Mucosa of descending colon (tissue), 3 donors: ENCODE results near the gene LONP2. TPM values are rescaled to one million over a fixed set of nuclear protein-coding genes. Genes with fewer than 3 reads are reported as not detected.
A peak's percentile ranks its signal among the peaks of the same experiment; 100 is the strongest.
"Not testable (repeated sequence)": the region's sequence is repeated elsewhere in the genome, so short reads cannot be mapped to it uniquely, and the experiment has no call there.

Experiments used
- ATAC-seq: fragments of 200-7000 bp; cut with Tn5 transposase; one replicate; pipeline ENCODE4 v1.9.1; 2020; ENCODE audit warnings: mild to moderate bottlenecking, moderate library complexity
- DNase-seq, 3 donors: peaks; one replicate each; pipeline ENCODE4 v3.0.0-alpha.2; 2020
- H3K36me3 ChIP-seq: fragments of 200-600 bp; one replicate; pipeline ENCODE4 v1.8.0; 2021; ENCODE audit warnings: low read depth, mild to moderate bottlenecking
- H3K4me1 ChIP-seq: fragments of 200-600 bp; one replicate; pipeline ENCODE4 v1.8.0; 2021; ENCODE audit warnings: low read depth, mild to moderate bottlenecking
- H3K4me3 ChIP-seq: fragments of 200-600 bp; one replicate; pipeline ENCODE4 v1.8.0; 2021; ENCODE audit warnings: mild to moderate bottlenecking
- H3K9me3 ChIP-seq: fragments of 200-600 bp; one replicate; pipeline ENCODE4 v1.8.0; 2021; ENCODE audit warnings: mild to moderate bottlenecking
- intact Hi-C, 2 donors: fragments of 100-400 bp; cut with DNase I in 1 of 2; cut with micrococcal nuclease in 1 of 2; formaldehyde crosslinking; loops; one replicate each; pipeline versions ENCODE4 v1.11.0 to v1.11.1; 2022; cut with DNase I, micrococcal nuclease
- total RNA-seq, 3 donors: library from RNA; stranded (reverse); fragmentation: NEBNext Ultra II Directional in 2 of 3; extraction: Animal tissue kit (Norgen Biotek cat#: 25700) in 2 of 3; gene quantifications; one replicate each; pipeline versions ENCODE4 v1.2.1 to v1.2.4, GENCODE V29; 2021 to 2023
- TF ChIP-seq, protein P1 (sequence below): fragments of 200-600 bp; IDR thresholded peaks from one replicate; pipeline ENCODE4 v1.8.0; 2022; ENCODE audit warnings: antibody characterized with exemption, mild to moderate bottlenecking
- donor health status: DM: no; HTN: no; CAD: no; lungs with moderate emphysema.
- donor health status: DM: no; HTN: no; CAD: no.
- donor health status: DM: no; HTN: yes; CAD: no.

LONP2 gene
- total RNA-seq, 3 donors from 2014 or later = 55.8 to 80.4 (median 68.4) TPM

DNA sequence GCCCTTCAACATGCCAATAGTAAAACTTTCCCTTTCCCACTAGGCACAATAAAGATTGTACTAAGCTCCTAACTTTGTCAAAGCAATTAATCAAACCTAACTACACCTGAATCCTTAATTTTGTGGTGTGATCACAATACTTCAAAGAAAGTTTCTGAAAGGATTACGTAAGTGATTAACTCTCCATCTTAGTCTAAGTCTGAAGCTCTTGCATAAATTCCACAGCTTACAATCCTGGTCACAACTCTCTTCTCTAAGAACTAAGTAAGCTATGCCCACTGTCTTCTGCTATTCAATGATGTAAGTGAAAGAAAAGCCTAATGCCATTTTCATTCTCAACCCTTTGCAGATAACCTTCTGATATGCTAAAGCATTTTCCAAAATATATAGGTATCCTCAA, 125.7 kb downstream of the LONP2 start:
- intact Hi-C loops = no loop called here
- Histone ChIP-seq H3K36me3 (no peaks in the 10 kb centered on the region), H3K4me3 (no peak overlapping the region), H3K4me1 (peaks cover 29% of the 10 kb centered on the region), H3K9me3 (no peaks in the 10 kb centered on the region)
- DNase-seq = no peak
- ATAC-seq = no peak
- TF ChIP-seq, protein P1, sequence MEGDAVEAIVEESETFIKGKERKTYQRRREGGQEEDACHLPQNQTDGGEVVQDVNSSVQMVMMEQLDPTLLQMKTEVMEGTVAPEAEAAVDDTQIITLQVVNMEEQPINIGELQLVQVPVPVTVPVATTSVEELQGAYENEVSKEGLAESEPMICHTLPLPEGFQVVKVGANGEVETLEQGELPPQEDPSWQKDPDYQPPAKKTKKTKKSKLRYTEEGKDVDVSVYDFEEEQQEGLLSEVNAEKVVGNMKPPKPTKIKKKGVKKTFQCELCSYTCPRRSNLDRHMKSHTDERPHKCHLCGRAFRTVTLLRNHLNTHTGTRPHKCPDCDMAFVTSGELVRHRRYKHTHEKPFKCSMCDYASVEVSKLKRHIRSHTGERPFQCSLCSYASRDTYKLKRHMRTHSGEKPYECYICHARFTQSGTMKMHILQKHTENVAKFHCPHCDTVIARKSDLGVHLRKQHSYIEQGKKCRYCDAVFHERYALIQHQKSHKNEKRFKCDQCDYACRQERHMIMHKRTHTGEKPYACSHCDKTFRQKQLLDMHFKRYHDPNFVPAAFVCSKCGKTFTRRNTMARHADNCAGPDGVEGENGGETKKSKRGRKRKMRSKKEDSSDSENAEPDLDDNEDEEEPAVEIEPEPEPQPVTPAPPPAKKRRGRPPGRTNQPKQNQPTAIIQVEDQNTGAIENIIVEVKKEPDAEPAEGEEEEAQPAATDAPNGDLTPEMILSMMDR = no peak

DNA sequence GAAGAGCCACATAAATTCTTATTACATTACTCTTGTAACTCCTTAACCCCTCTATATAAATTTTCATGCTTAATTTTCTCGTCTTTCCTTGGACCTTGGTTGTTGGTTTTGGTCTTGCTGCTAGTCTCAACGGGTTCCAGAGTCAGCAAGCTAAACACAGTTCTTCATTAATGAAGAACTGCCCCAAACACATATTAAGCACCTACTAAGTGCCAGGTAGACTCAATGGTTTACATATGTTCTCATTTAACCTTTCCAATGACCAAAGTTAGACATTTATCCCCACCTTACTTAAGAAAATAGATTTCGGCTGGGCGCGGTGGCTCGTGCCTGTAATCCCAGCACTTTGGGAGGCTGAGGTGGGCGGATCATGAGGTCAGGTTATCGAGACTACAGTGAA, 126.1 kb downstream of the LONP2 start:
- Histone ChIP-seq H3K4me1 (peaks cover 28% of the 10 kb centered on the region), H3K4me3 (no peak overlapping the region), H3K36me3 (no peaks in the 10 kb centered on the region), H3K9me3 (no peaks in the 10 kb centered on the region)
- DNase-seq (no peak), ATAC-seq (no peak)
- intact Hi-C loops = no loop called here
- TF ChIP-seq, protein P1 = no peak

DNA sequence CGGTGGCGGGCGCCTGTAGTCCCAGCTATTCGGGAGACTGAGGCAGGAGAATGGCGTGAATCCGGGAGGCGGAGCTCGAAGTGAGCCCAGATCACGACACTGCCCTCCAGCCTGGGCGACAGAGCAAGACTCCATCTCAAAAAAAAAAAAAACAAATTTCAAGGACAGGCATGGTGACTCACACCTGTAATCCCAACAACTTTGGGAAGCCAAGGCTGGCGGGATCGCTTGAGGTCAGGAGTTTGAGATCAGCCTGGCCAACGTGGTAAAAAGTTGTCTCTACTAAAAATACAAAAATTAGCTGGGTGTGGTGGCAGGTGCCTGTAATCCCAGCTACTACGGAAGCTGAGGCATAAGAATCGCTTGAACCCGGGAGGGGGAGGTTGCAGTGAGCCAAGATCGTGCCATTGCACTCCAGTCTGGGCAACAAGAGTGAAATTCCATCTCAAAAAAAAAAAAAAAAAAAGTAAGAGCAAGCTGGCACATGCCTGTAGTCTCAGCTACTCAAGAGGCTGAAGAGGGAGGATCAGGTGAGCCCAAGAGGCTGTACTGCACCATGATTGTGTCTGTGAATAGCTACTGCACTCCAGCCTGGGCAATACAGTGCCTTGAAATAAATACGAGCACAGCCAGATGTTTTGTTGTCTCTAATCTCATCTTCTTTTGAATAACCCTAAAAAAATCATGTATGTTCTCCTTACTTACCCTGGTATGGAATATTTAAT, 126.7 kb downstream of the LONP2 start:
- DNase-seq, H3K4me3 ChIP-seq, intact Hi-C loops, H3K36me3 ChIP-seq, ATAC-seq, H3K9me3 ChIP-seq: not testable (repeated sequence)
- H3K4me1 ChIP-seq = peaks cover 25% of the 10 kb centered on the region

DNA sequence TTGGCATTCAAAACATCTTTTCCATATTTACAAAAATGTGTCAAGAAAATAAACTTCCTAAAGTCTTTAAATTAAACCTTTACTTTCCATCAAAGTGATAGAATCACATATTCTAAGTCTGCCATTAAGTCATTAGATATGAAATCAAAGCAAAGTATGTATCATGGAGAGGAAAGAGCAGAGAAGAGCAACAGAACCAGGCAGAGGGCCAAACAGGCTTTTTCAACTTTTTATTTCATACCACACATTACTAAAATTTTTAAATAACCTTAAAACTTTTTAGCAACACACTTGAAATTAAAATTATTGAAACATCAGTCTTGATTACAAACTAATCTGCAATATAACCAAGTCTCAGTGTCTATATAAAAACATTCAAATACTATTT, 127.3 kb downstream of the LONP2 start:
- Histone ChIP-seq H3K4me1 (peaks cover 25% of the 10 kb centered on the region), H3K9me3 (no peaks in the 10 kb centered on the region), H3K36me3 (no peaks in the 10 kb centered on the region), H3K4me3 (no peak overlapping the region)
- DNase-seq = no peak
- no peak for ATAC-seq
- intact Hi-C loops = no loop called here
- TF ChIP-seq, protein P1 = no peak

DNA sequence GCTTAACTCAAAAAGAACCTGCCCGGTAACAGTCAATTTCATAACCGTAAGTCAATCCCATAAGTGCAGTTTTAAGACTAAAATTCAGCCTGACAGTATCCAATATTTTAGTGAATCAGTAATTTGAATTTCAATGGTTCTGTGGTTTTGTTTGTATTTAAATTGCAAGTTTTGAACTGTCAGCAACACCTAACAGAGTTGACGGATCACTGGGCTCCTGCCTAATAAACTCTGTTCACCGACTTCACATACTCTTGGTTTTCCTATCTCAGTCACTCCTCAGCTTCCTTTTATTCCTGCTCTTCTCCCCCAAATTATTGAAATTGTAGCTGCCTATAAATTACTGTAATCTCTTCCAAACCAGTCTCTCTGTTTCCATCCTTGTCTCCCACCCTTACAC, 128.6 kb downstream of the LONP2 start:
- no peak for ATAC-seq
- H3K4me1 ChIP-seq = peaks cover 15% of the 10 kb centered on the region
- no peak overlapping the region for H3K4me3 ChIP-seq
- no peaks in the 10 kb centered on the region for H3K9me3 ChIP-seq
- intact Hi-C loops = no loop called here
- no peaks in the 10 kb centered on the region for H3K36me3 ChIP-seq
- TF ChIP-seq, protein P1 = no peak
- no peak for DNase-seq

DNA sequence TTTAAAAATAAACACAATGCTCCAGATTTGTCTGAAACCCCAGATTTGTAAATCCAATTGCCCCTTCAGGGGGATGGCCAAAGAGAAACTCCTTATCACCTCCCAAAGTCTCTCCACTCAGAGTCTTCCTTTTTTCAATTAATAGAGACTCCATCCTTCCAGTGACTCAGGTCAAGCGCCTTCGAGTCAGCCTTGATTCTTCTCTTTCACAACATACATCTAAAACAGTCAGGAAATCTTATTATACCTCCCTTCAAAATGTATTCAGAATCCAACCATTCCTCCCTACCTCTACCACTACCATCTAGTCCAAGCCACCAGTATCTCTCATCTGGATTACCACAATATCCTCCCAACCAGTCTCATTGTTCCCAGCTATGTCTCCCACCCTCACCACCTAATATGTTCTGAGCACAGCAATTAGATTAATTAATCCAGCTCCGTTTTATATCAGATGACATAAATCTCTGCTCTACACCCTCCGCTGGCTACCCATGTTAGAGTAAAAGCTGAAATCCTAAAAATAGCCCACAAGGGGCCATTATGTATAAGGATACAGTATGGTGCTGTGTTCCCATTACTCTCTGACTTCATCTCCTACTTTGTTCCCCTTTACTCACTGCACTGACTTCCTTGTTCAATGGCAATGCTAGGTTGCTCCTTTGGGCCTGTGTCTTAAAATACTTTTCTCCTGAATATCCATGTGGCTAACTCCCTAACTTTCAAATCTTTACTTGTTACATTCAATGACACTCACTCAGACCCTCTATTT, 129.3 kb downstream of the LONP2 start:
- H3K4me1 ChIP-seq = peaks cover 11% of the 10 kb centered on the region
- ATAC-seq (peak; percentile 42), DNase-seq (no peak)
- TF ChIP-seq, protein P1 = no peak
- H3K4me3 ChIP-seq = no peak overlapping the region
- intact Hi-C loops = no loop called here
- no peaks in the 10 kb centered on the region for H3K36me3 ChIP-seq
- H3K9me3 ChIP-seq = no peaks in the 10 kb centered on the region
